CD14-positive monocyte (primary cell): ENCODE results near the gene XCR1. TPM values are rescaled to one million over a fixed set of nuclear protein-coding genes. Genes with fewer than 3 reads are reported as not detected.

Experiments
- DNase-seq, 3 donors: peaks; one replicate each; pipeline ENCODE4 v3.0.0-alpha.2; 2011 to 2022
- H2AFZ ChIP-seq: 2 replicates; pipeline ENCODE4 v1.6.0; 2012; ENCODE audit warnings: mild to moderate bottlenecking, low read depth, low read length, inconsistent platforms; ENCODE audit not compliant: insufficient read depth, poor library complexity, severe bottlenecking
- H3K27ac ChIP-seq, 2 donors: 1 replicate in 1 of 2; 2 replicates in 1 of 2; pipeline ENCODE4 v1.5.1; 2012 to 2013; ENCODE audit warnings: low read length in 2 of 2, control low read depth in 1 of 2, inconsistent platforms in 1 of 2, low read depth in 1 of 2, mild to moderate bottlenecking in 1 of 2
- H3K27me3 ChIP-seq, 2 donors: one replicate each; pipeline versions ENCODE4 v1.6.0 to v1.6.1; 2011 to 2013; ENCODE audit warnings: low read length in 2 of 2; ENCODE audit not compliant: control insufficient read depth in 2 of 2, insufficient read depth in 2 of 2
- H3K36me3 ChIP-seq, 2 donors: replicated peaks in 1 of 2; 1 replicate in 1 of 2; 2 replicates in 1 of 2; pipeline versions ENCODE4 v1.5.1 to v1.6.1; 2012 to 2013; ENCODE audit warnings: low read length in 2 of 2, control low read depth in 1 of 2, inconsistent platforms in 1 of 2, mild to moderate bottlenecking in 1 of 2; ENCODE audit not compliant: insufficient read depth in 2 of 2, control insufficient read depth in 1 of 2
- H3K4me1 ChIP-seq, 2 donors: 1 replicate in 1 of 2; 2 replicates in 1 of 2; pipeline versions ENCODE4 v1.5.1 to v1.6.1; 2012 to 2013; ENCODE audit warnings: low read length in 2 of 2, control low read depth in 1 of 2, inconsistent platforms in 1 of 2, mild to moderate bottlenecking in 1 of 2, moderate library complexity in 1 of 2; ENCODE audit not compliant: insufficient read depth in 2 of 2, control insufficient read depth in 1 of 2
- H3K4me2 ChIP-seq: replicated peaks from 2 replicates; pipeline ENCODE3; 2012; ENCODE audit warnings: low read length, moderate library complexity, mild to moderate bottlenecking; ENCODE audit not compliant: poor library complexity, severe bottlenecking; ENCODE audit errors: extremely low read depth
- H3K4me3 ChIP-seq, 3 experiments: fragments of 200-600 bp in 1 of 3; sonication (generic) in 1 of 3; replicated peaks in 1 of 3; 1 replicate in 2 of 3; 2 replicates in 1 of 3; pipeline ENCODE4 v1.5.1; 2011 to 2013; ENCODE audit warnings: low read length in 3 of 3, mild to moderate bottlenecking in 3 of 3, control low read depth in 2 of 3, low read depth in 2 of 3, inconsistent platforms in 1 of 3, moderate library complexity in 1 of 3
- H3K79me2 ChIP-seq: 2 replicates; pipeline ENCODE4 v1.6.0; 2012; ENCODE audit warnings: mild to moderate bottlenecking, control low read depth, inconsistent platforms, low read length, moderate library complexity; ENCODE audit not compliant: insufficient read depth
- H3K9ac ChIP-seq: 2 replicates; pipeline ENCODE4 v1.6.0; 2017; ENCODE audit warnings: low read length, mild to moderate bottlenecking; ENCODE audit not compliant: insufficient read depth, poor library complexity, severe bottlenecking
- H3K9me3 ChIP-seq, 2 donors: replicated peaks in 1 of 2; 1 replicate in 1 of 2; 2 replicates in 1 of 2; pipeline versions ENCODE4 v1.5.1 to v1.6.1; 2012 to 2013; ENCODE audit warnings: low read length in 2 of 2, control low read depth in 1 of 2; ENCODE audit not compliant: control insufficient read depth in 1 of 2, insufficient read depth in 1 of 2
- H4K20me1 ChIP-seq: 2 replicates; pipeline ENCODE4 v1.6.0; 2012; ENCODE audit warnings: mild to moderate bottlenecking, low read length, control low read depth, moderate library complexity; ENCODE audit not compliant: insufficient read depth
- H3K27ac Mint-ChIP-seq, 7 donors: one replicate each; pipeline ENCODE4 v1.8.0; 2020; ENCODE audit warnings: mild to moderate bottlenecking in 7 of 7, mixed read lengths in 7 of 7, moderate library complexity in 6 of 7, inconsistent platforms in 2 of 7
- H3K27me3 Mint-ChIP-seq, 3 donors: one replicate each; pipeline ENCODE4 v1.8.0; 2021 to 2022; ENCODE audit warnings: low read depth in 3 of 3, mild to moderate bottlenecking in 3 of 3, mixed read lengths in 3 of 3, moderate library complexity in 3 of 3, inconsistent platforms in 1 of 3
- H3K36me3 Mint-ChIP-seq, 2 donors: one replicate each; pipeline ENCODE4 v1.8.0; 2020; ENCODE audit warnings: mixed read lengths in 2 of 2, inconsistent platforms in 1 of 2, mild to moderate bottlenecking in 1 of 2
- H3K4me1 Mint-ChIP-seq: one replicate; pipeline ENCODE4 v1.8.0; 2020; ENCODE audit warnings: mild to moderate bottlenecking, mixed read lengths
- H3K4me3 Mint-ChIP-seq, 2 donors: one replicate each; pipeline ENCODE4 v1.8.0; 2020; ENCODE audit warnings: mild to moderate bottlenecking in 2 of 2, mixed read lengths in 2 of 2, moderate library complexity in 1 of 2
- H3K9me3 Mint-ChIP-seq, 7 donors: one replicate each; pipeline ENCODE4 v1.8.0; 2020 to 2022; ENCODE audit warnings: mixed read lengths in 7 of 7, mild to moderate bottlenecking in 6 of 7, moderate library complexity in 6 of 7, inconsistent platforms in 2 of 7
- WGBS: methylation state at CpG from one replicate; pipeline ENCODE4 v1.1.5; 2013; ENCODE audit warnings: missing lambda C conversion rate; ENCODE audit not compliant: insufficient coverage; 5-methylcytosine and 5-hydroxymethylcytosine counted together
- intact Hi-C, 2 donors: fragments of 100-400 bp; cut with micrococcal nuclease; formaldehyde crosslinking; loops; one replicate each; pipeline versions ENCODE4 v1.15.0 to v1.15.1; 2023
- polyA plus RNA-seq, 3 donors: library from polyadenylated mRNA; depleted of rRNA in 1 of 3; unstranded in 2 of 3; stranded (reverse) in 1 of 3; fragments of 300-500 nt in 2 of 3; fragments of >200 nt in 1 of 3; fragmentation: Illumina TruSeq in 2 of 3; gene quantifications; 1 replicate in 2 of 3; 2 replicates in 1 of 3; pipeline ENCODE4 v1.2.3, GENCODE V29; 2012 to 2021
- TF ChIP-seq, protein P1 (sequence below): fragments of 200-600 bp; IDR thresholded peaks from one replicate; pipeline ENCODE4 v1.8.0; 2022; ENCODE audit warnings: antibody characterized with exemption, mild to moderate bottlenecking

The XCR1 gene
- polyA plus RNA-seq, 3 donors, result 0.03 to 0.05 TPM; not detected in 1

GRCh38 chr3:46036191-46036590 is 8.9 kb upstream of the XCR1 start:
- H3K27me3 ChIP-seq, result no peaks in the 10 kb centered on the region

DNA sequence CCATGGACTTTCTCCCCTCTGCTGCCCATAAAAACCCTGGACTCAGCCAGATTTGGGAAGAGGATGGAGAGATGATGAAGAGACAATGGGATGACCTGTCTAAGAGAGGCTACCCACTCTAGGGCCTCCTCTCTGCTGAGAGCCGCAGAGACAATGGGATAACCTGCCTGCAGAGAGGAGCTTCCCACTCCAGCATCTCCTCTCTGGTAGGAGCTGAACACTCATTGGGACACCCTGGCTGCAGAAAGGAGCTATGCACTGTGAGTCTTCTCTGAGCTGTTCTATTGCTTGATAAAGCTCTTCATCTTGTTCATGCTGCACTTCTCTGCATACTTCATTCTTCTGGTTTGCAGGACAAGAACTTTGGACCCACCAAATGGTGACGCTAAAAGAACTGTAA is 4.5 kb upstream of the XCR1 start:
- 100% methylated on average over 1 of the region's 2 CpGs for WGBS
- Histone ChIP-seq H3K79me2 (no peaks in the 10 kb centered on the region), H2AFZ (no peak overlapping the region), H3K4me1 (peaks cover 9 to 17% of the 10 kb centered on the region in 2 donors), H3K4me3 (no peak overlapping the region), H3K9me3 (peaks cover 7 to 30% of the 10 kb centered on the region in 2 donors), H3K36me3 (no peaks in the 10 kb centered on the region), H4K20me1 (no peaks in the 10 kb centered on the region), H3K27me3 (no peaks in the 10 kb centered on the region), H3K4me2 (no peak overlapping the region), H3K9ac (no peak overlapping the region), H3K27ac (no peak overlapping the region)
- H3K27me3 Mint-ChIP-seq, result peaks cover 0 to 13% (median 0%) of the 10 kb centered on the region in 3 donors
- H3K4me3 Mint-ChIP-seq, result no peak overlapping the region
- H3K27ac Mint-ChIP-seq, result no peak overlapping the region
- TF ChIP-seq, protein P1, sequence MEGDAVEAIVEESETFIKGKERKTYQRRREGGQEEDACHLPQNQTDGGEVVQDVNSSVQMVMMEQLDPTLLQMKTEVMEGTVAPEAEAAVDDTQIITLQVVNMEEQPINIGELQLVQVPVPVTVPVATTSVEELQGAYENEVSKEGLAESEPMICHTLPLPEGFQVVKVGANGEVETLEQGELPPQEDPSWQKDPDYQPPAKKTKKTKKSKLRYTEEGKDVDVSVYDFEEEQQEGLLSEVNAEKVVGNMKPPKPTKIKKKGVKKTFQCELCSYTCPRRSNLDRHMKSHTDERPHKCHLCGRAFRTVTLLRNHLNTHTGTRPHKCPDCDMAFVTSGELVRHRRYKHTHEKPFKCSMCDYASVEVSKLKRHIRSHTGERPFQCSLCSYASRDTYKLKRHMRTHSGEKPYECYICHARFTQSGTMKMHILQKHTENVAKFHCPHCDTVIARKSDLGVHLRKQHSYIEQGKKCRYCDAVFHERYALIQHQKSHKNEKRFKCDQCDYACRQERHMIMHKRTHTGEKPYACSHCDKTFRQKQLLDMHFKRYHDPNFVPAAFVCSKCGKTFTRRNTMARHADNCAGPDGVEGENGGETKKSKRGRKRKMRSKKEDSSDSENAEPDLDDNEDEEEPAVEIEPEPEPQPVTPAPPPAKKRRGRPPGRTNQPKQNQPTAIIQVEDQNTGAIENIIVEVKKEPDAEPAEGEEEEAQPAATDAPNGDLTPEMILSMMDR, result no peak
- DNase-seq, result no peak
- peaks cover 18% of the 10 kb centered on the region for H3K4me1 Mint-ChIP-seq
- H3K36me3 Mint-ChIP-seq, result peaks cover 3 to 5% of the 10 kb centered on the region in 2 donors
- H3K9me3 Mint-ChIP-seq, result peaks cover 13 to 28% (median 16%) of the 10 kb centered on the region in 7 donors
- intact Hi-C loops, result no loop called here

More at GRCh38 chr3:46036191-46036590, 8.9 kb upstream of the XCR1 start:
- peaks cover 2 to 9% (median 6%) of the 10 kb centered on the region in 7 donors for H3K9me3 Mint-ChIP-seq
- Histone ChIP-seq H2AFZ (no peak overlapping the region), H3K9me3 (peaks cover 7 to 12% of the 10 kb centered on the region in 2 donors), H3K27ac (no peak overlapping the region), H3K4me2 (no peak overlapping the region), H3K4me3 (no peak overlapping the region), H4K20me1 (no peaks in the 10 kb centered on the region), H3K79me2 (no peaks in the 10 kb centered on the region), H3K36me3 (no peaks in the 10 kb centered on the region), H3K4me1 (no peaks in the 10 kb centered on the region), H3K9ac (no peak overlapping the region)
- H3K27me3 Mint-ChIP-seq, result peaks cover 0 to 13% (median 0%) of the 10 kb centered on the region in 3 donors
- peaks cover 2% of the 10 kb centered on the region for H3K4me1 Mint-ChIP-seq
- H3K36me3 Mint-ChIP-seq, result peaks cover 0 to 2% of the 10 kb centered on the region in 2 donors
- TF ChIP-seq, protein P1, result no peak
- intact Hi-C loops, result no loop called here
- DNase-seq, result no peak
- no peak overlapping the region for H3K27ac Mint-ChIP-seq
- no CpG with 5 or more reads among the region's 1 CpG for WGBS
- H3K4me3 Mint-ChIP-seq, result no peak overlapping the region
